ENCODE results near the gene ZSWIM5.
"Not testable (repeated sequence)": the region's sequence is repeated elsewhere in the genome, so short reads cannot be mapped to it uniquely, and the experiment has no call there.

Gene ZSWIM5

GRCh38 chr1:45135316-45135715, 71.1 kb downstream of the ZSWIM5 start:
- no peak for DNase-seq
- Histone ChIP-seq H3K18ac (ENCODE audit: low read length) (no peak overlapping the region), H3K14ac (ENCODE audit: low read length) (no peak overlapping the region), H3K9me3 (ENCODE audit: insufficient read depth, low read depth, low read length) (no peaks in the 10 kb centered on the region), H2AFZ (ENCODE audit: insufficient read depth, low read length, poor library complexity) (no peak overlapping the region), H3K9ac (ENCODE audit: low read length) (no peak overlapping the region), H2BK5ac (ENCODE audit: low read depth, low read length, poor library complexity) (no peak overlapping the region), H4K12ac (ENCODE audit: low read depth, low read length) (no peak overlapping the region), H3K79me2 (ENCODE audit: control insufficient read depth, insufficient read depth, low read length, poor library complexity) (no peaks in the 10 kb centered on the region), H3K4me2 (ENCODE audit: low read length) (no peak overlapping the region), H3K4me1 (ENCODE audit: control insufficient read depth in 1 of 2, insufficient read depth in 2 of 2, low read length in 2 of 2) (no peaks in the 10 kb centered on the region), H4K91ac (ENCODE audit: low read depth, low read length) (no peak overlapping the region), H4K8ac (ENCODE audit: low read depth, low read length) (no peak overlapping the region), H3K4me3 (ENCODE audit: low read depth, low read length) (no peak overlapping the region), H3K79me1 (ENCODE audit: low read length) (no peaks in the 10 kb centered on the region), H3K36me3 (ENCODE audit: control insufficient read depth in 1 of 2, insufficient read depth in 2 of 2, low read length in 2 of 2) (no peaks in the 10 kb centered on the region), H3K23ac (ENCODE audit: low read length) (no peak overlapping the region), H2BK120ac (ENCODE audit: insufficient read depth, low read length, poor library complexity) (no peak overlapping the region), H3K27ac (ENCODE audit: low read depth, low read length) (no peak overlapping the region), H2AK5ac (ENCODE audit: low read length) (no peak overlapping the region), H2BK12ac (ENCODE audit: low read length) (no peak overlapping the region), H3K27me3 (ENCODE audit: insufficient read depth, low read length) (no peaks in the 10 kb centered on the region), H3K4ac (ENCODE audit: low read depth, low read length) (no peak overlapping the region)
- no CpG with 5 or more reads among the region's 1 CpG for WGBS (ENCODE audit: extremely low coverage, insufficient coverage, insufficient read length)

- Histone ChIP-seq H3K4me2 (ENCODE audit: low read length) (no peak overlapping the region), H3K9me3 (ENCODE audit: insufficient read depth, low read depth, low read length) (no peaks in the 10 kb centered on the region), H3K27ac (ENCODE audit: low read depth, low read length) (no peak overlapping the region), H3K27me3 (ENCODE audit: insufficient read depth, low read length) (no peaks in the 10 kb centered on the region), H3K9ac (ENCODE audit: low read length) (no peak overlapping the region), H4K12ac (ENCODE audit: low read depth, low read length) (no peak overlapping the region), H4K8ac (ENCODE audit: low read depth, low read length) (no peak overlapping the region), H2AFZ (ENCODE audit: insufficient read depth, low read length, poor library complexity) (no peak overlapping the region), H2BK120ac (ENCODE audit: insufficient read depth, low read length, poor library complexity) (no peak overlapping the region), H3K4me3 (ENCODE audit: low read depth, low read length) (no peak overlapping the region), H3K23ac (ENCODE audit: low read length) (no peak overlapping the region), H3K36me3 (ENCODE audit: control insufficient read depth in 1 of 2, insufficient read depth in 2 of 2, low read length in 2 of 2) (no peaks in the 10 kb centered on the region), H2AK5ac (ENCODE audit: low read length) (no peak overlapping the region), H3K79me1 (ENCODE audit: low read length) (no peaks in the 10 kb centered on the region), H3K14ac (ENCODE audit: low read length) (no peak overlapping the region), H3K18ac (ENCODE audit: low read length) (no peak overlapping the region), H3K4me1 (ENCODE audit: control insufficient read depth in 1 of 2, insufficient read depth in 2 of 2, low read length in 2 of 2) (no peaks in the 10 kb centered on the region), H3K79me2 (ENCODE audit: control insufficient read depth, insufficient read depth, low read length, poor library complexity) (no peaks in the 10 kb centered on the region), H2BK12ac (ENCODE audit: low read length) (no peak overlapping the region), H3K4ac (ENCODE audit: low read depth, low read length) (no peak overlapping the region), H2BK5ac (ENCODE audit: low read depth, low read length, poor library complexity) (no peak overlapping the region), H4K91ac (ENCODE audit: low read depth, low read length) (no peak overlapping the region)
- no CpG with 5 or more reads among the region's 2 CpGs for WGBS (ENCODE audit: extremely low coverage, insufficient coverage, insufficient read length)
- no peak for DNase-seq
Measured at GRCh38 chr1:45134461-45134873, 71.9 kb downstream of the ZSWIM5 start.

GRCh38 chr1:45132719-45133118, 73.7 kb downstream of the ZSWIM5 start:
- no CpG with 5 or more reads among the region's 2 CpGs for WGBS (ENCODE audit: extremely low coverage, insufficient coverage, insufficient read length)
- not testable (repeated sequence) for H4K8ac ChIP-seq (ENCODE audit: low read depth, low read length); H3K27ac ChIP-seq (ENCODE audit: low read depth, low read length); H3K9me3 ChIP-seq (ENCODE audit: insufficient read depth, low read depth, low read length); H3K4me1 ChIP-seq (ENCODE audit: control insufficient read depth in 1 of 2, insufficient read depth in 2 of 2, low read length in 2 of 2); H3K36me3 ChIP-seq (ENCODE audit: control insufficient read depth in 1 of 2, insufficient read depth in 2 of 2, low read length in 2 of 2); H2BK5ac ChIP-seq (ENCODE audit: low read depth, low read length, poor library complexity); H3K18ac ChIP-seq (ENCODE audit: low read length); H3K9ac ChIP-seq (ENCODE audit: low read length); H3K79me1 ChIP-seq (ENCODE audit: low read length); DNase-seq; H3K14ac ChIP-seq (ENCODE audit: low read length); H4K12ac ChIP-seq (ENCODE audit: low read depth, low read length); H2AFZ ChIP-seq (ENCODE audit: insufficient read depth, low read length, poor library complexity); H2AK5ac ChIP-seq (ENCODE audit: low read length); H3K27me3 ChIP-seq (ENCODE audit: insufficient read depth, low read length); H3K4me3 ChIP-seq (ENCODE audit: low read depth, low read length); H2BK120ac ChIP-seq (ENCODE audit: insufficient read depth, low read length, poor library complexity); H3K4me2 ChIP-seq (ENCODE audit: low read length); H3K79me2 ChIP-seq (ENCODE audit: control insufficient read depth, insufficient read depth, low read length, poor library complexity); H4K91ac ChIP-seq (ENCODE audit: low read depth, low read length); H2BK12ac ChIP-seq (ENCODE audit: low read length); H3K4ac ChIP-seq (ENCODE audit: low read depth, low read length); H3K23ac ChIP-seq (ENCODE audit: low read length)

- DNase-seq = no peak
- no CpG with 5 or more reads among the region's 2 CpGs for WGBS (ENCODE audit: extremely low coverage, insufficient coverage, insufficient read length)
- Histone ChIP-seq H4K91ac (ENCODE audit: low read depth, low read length) (no peak overlapping the region), H3K27me3 (ENCODE audit: insufficient read depth, low read length) (no peaks in the 10 kb centered on the region), H3K18ac (ENCODE audit: low read length) (no peak overlapping the region), H3K79me1 (ENCODE audit: low read length) (no peaks in the 10 kb centered on the region), H3K27ac (ENCODE audit: low read depth, low read length) (no peak overlapping the region), H3K23ac (ENCODE audit: low read length) (no peak overlapping the region), H2AK5ac (ENCODE audit: low read length) (no peak overlapping the region), H3K4me3 (ENCODE audit: low read depth, low read length) (no peak overlapping the region), H2BK120ac (ENCODE audit: insufficient read depth, low read length, poor library complexity) (no peak overlapping the region), H2AFZ (ENCODE audit: insufficient read depth, low read length, poor library complexity) (no peak overlapping the region), H3K4me1 (ENCODE audit: control insufficient read depth in 1 of 2, insufficient read depth in 2 of 2, low read length in 2 of 2) (peaks cover 3 to 4% of the 10 kb centered on the region in 2 experiments), H3K79me2 (ENCODE audit: control insufficient read depth, insufficient read depth, low read length, poor library complexity) (no peaks in the 10 kb centered on the region), H2BK5ac (ENCODE audit: low read depth, low read length, poor library complexity) (no peak overlapping the region), H4K8ac (ENCODE audit: low read depth, low read length) (no peak overlapping the region), H3K9ac (ENCODE audit: low read length) (no peak overlapping the region), H3K36me3 (ENCODE audit: control insufficient read depth in 1 of 2, insufficient read depth in 2 of 2, low read length in 2 of 2) (no peaks in the 10 kb centered on the region), H3K9me3 (ENCODE audit: insufficient read depth, low read depth, low read length) (peaks cover 2% of the 10 kb centered on the region), H2BK12ac (ENCODE audit: low read length) (no peak overlapping the region), H4K12ac (ENCODE audit: low read depth, low read length) (no peak overlapping the region), H3K4me2 (ENCODE audit: low read length) (no peak overlapping the region), H3K4ac (ENCODE audit: low read depth, low read length) (no peak overlapping the region), H3K14ac (ENCODE audit: low read length) (no peak overlapping the region)
Measured at GRCh38 chr1:45123358-45123757, 83.0 kb downstream of the ZSWIM5 start.

All from trophoblast cell (in vitro differentiated cells and primary cell).